ENCODE data around the gene SMIM44. TPM values are rescaled to one million over a fixed set of nuclear protein-coding genes. Genes with fewer than 3 reads are reported as not detected.
A peak's percentile ranks its signal among the peaks of the same experiment; 100 is the strongest.

The SMIM44 gene
- total and polyA plus RNA-seq, 9 of the 15 experiments (the other 6 are each of a cell fraction or from before 2014, with no cell fraction given) = not detected

DNA sequence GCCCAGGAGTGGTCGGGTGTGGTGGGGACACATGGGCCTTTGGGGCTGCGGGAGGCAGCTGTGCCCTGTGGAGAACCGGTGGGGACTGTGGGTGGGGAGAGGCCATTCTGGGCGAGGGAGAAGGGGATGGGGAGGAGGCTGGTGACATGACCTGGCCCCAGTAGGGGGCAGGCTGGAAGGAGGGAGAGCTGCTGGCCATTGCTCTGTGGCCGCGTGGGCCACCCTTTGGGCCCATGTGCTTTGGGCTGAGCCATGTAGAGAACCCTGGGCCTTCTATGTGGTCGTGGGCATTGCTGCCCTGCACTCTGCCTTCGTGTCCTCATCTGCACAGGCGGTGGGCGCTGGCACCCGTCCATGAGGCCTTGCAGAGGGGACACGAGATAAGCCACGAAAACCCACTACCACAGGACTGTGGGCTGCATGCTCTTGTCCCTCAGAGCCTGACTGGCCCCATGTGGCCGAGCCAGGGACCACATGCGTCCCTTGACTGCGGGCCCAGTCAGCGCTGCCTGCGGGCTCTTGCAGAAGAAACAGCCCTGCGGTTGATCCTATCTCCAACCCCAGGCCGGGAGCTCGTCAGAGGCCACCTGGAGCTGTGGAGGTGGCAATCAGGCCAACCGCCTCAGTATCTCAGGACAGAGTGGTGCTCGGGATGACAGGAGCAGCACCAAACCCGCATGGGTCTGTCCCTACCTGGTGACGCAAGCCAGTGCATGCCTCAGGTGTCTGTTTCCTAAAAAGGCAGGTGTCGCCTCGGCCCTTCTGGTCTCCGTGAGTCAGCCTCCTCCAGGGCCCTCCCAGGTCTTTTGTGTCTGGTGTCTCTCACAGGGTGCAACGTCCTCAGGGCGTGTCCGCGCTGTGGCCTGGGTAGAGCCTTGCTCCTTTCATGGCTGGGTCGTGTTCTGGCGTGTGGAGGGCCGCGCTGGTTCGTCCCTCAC is 37.2 kb upstream of the SMIM44 start (continued):
- TF ChIP-seq PHF8 (IDR thresholded peaks at IDR 0.05; ENCODE audit: borderline replicate concordance, low read length) = peak; percentile 28; the same call in 1 of the 2 replicates
- TF ChIP-seq, protein P1, sequence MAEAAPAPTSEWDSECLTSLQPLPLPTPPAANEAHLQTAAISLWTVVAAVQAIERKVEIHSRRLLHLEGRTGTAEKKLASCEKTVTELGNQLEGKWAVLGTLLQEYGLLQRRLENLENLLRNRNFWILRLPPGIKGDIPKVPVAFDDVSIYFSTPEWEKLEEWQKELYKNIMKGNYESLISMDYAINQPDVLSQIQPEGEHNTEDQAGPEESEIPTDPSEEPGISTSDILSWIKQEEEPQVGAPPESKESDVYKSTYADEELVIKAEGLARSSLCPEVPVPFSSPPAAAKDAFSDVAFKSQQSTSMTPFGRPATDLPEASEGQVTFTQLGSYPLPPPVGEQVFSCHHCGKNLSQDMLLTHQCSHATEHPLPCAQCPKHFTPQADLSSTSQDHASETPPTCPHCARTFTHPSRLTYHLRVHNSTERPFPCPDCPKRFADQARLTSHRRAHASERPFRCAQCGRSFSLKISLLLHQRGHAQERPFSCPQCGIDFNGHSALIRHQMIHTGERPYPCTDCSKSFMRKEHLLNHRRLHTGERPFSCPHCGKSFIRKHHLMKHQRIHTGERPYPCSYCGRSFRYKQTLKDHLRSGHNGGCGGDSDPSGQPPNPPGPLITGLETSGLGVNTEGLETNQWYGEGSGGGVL (CRISPR knock-in tag; IDR thresholded peaks at IDR 0.05) = no peak
- TF ChIP-seq, protein P2, sequence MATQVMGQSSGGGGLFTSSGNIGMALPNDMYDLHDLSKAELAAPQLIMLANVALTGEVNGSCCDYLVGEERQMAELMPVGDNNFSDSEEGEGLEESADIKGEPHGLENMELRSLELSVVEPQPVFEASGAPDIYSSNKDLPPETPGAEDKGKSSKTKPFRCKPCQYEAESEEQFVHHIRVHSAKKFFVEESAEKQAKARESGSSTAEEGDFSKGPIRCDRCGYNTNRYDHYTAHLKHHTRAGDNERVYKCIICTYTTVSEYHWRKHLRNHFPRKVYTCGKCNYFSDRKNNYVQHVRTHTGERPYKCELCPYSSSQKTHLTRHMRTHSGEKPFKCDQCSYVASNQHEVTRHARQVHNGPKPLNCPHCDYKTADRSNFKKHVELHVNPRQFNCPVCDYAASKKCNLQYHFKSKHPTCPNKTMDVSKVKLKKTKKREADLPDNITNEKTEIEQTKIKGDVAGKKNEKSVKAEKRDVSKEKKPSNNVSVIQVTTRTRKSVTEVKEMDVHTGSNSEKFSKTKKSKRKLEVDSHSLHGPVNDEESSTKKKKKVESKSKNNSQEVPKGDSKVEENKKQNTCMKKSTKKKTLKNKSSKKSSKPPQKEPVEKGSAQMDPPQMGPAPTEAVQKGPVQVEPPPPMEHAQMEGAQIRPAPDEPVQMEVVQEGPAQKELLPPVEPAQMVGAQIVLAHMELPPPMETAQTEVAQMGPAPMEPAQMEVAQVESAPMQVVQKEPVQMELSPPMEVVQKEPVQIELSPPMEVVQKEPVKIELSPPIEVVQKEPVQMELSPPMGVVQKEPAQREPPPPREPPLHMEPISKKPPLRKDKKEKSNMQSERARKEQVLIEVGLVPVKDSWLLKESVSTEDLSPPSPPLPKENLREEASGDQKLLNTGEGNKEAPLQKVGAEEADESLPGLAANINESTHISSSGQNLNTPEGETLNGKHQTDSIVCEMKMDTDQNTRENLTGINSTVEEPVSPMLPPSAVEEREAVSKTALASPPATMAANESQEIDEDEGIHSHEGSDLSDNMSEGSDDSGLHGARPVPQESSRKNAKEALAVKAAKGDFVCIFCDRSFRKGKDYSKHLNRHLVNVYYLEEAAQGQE (IDR thresholded peaks at IDR 0.05; ENCODE audit: borderline replicate concordance) = peak; percentile 62
- TF ChIP-seq, protein P2 (CRISPR knock-in tag; IDR thresholded peaks at IDR 0.05; ENCODE audit: low read depth) = no peak; the same call in 1 of the 2 replicates
- TF ChIP-seq XRCC5 (IDR thresholded peaks at IDR 0.05; ENCODE audit: low read depth, low read length) = no peak
- no peak for TF ChIP-seq MECOM (CRISPR knock-in tag; IDR thresholded peaks at IDR 0.05)
- no peak for TF ChIP-seq PURB (CRISPR knock-in tag; IDR thresholded peaks at IDR 0.05; ENCODE audit: low read depth)
- no peak for TF ChIP-seq BACH1 (tag; IDR thresholded peaks at IDR 0.05)
- no peak; the same call in 1 of the 2 replicates for TF ChIP-seq NBN (IDR thresholded peaks at IDR 0.05; ENCODE audit: low read depth)
- no peak for TF ChIP-seq WHSC1 (IDR thresholded peaks at IDR 0.05; ENCODE audit: low read length)
- TF ChIP-seq, protein P3, sequence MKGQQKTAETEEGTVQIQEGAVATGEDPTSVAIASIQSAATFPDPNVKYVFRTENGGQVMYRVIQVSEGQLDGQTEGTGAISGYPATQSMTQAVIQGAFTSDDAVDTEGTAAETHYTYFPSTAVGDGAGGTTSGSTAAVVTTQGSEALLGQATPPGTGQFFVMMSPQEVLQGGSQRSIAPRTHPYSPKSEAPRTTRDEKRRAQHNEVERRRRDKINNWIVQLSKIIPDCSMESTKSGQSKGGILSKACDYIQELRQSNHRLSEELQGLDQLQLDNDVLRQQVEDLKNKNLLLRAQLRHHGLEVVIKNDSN (CRISPR knock-in tag; IDR thresholded peaks at IDR 0.05) = peak; percentile 78
- no peak for TF ChIP-seq SETDB1 (IDR thresholded peaks at IDR 0.05; ENCODE audit: low read length)
- TF ChIP-seq, protein P4, sequence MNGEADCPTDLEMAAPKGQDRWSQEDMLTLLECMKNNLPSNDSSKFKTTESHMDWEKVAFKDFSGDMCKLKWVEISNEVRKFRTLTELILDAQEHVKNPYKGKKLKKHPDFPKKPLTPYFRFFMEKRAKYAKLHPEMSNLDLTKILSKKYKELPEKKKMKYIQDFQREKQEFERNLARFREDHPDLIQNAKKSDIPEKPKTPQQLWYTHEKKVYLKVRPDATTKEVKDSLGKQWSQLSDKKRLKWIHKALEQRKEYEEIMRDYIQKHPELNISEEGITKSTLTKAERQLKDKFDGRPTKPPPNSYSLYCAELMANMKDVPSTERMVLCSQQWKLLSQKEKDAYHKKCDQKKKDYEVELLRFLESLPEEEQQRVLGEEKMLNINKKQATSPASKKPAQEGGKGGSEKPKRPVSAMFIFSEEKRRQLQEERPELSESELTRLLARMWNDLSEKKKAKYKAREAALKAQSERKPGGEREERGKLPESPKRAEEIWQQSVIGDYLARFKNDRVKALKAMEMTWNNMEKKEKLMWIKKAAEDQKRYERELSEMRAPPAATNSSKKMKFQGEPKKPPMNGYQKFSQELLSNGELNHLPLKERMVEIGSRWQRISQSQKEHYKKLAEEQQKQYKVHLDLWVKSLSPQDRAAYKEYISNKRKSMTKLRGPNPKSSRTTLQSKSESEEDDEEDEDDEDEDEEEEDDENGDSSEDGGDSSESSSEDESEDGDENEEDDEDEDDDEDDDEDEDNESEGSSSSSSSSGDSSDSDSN (IDR thresholded peaks at IDR 0.05; ENCODE audit: borderline replicate concordance in 1 of 2, low read depth in 2 of 2, low read length in 2 of 2) = peak; percentile 79 to 97; a peak in 3 of 4 replicates
- no peak for TF ChIP-seq GTF2F1 (IDR thresholded peaks at IDR 0.05; ENCODE audit: low read depth, low read length)

Measured in K562 (cell line).